ENCODE measurements around the gene DYNLT1.

The DYNLT1 gene

GRCh38 chr6:158631678-158632537, 12.6 kb downstream of the DYNLT1 start:
- TF ChIP-seq CTCF (IDR thresholded peaks at IDR 0.05; ENCODE audit: insufficient read depth, low read depth, low read length, missing control alignments): no peak
- no peak for DNase-seq (ENCODE audit: low read depth)
- H3K4me3 ChIP-seq (ENCODE audit: low read depth, low read length): no peak overlapping the region

- TF ChIP-seq CTCF (IDR thresholded peaks at IDR 0.05; ENCODE audit: insufficient read depth, low read depth, low read length, missing control alignments): no peak
- DNase-seq (ENCODE audit: low read depth): no peak
- H3K4me3 ChIP-seq (ENCODE audit: low read depth, low read length): no peak overlapping the region
Observed at GRCh38 chr6:158630938-158631616, 13.5 kb downstream of the DYNLT1 start.

- H3K4me3 ChIP-seq (ENCODE audit: low read depth, low read length): no peak overlapping the region
- no peak for DNase-seq (ENCODE audit: low read depth)
- no peak for TF ChIP-seq CTCF (IDR thresholded peaks at IDR 0.05; ENCODE audit: insufficient read depth, low read depth, low read length, missing control alignments)
Observed at GRCh38 chr6:158629367-158630221, 14.9 kb downstream of the DYNLT1 start.

GRCh38 chr6:158628542-158628941, 16.0 kb downstream of the DYNLT1 start:
- no peak for DNase-seq (ENCODE audit: low read depth)
- no peak for TF ChIP-seq CTCF (IDR thresholded peaks at IDR 0.05; ENCODE audit: insufficient read depth, low read depth, low read length, missing control alignments)
- no peak overlapping the region for H3K4me3 ChIP-seq (ENCODE audit: low read depth, low read length)

- no peak for DNase-seq (ENCODE audit: low read depth)
- no peak overlapping the region for H3K4me3 ChIP-seq (ENCODE audit: low read depth, low read length)
- no peak for TF ChIP-seq CTCF (IDR thresholded peaks at IDR 0.05; ENCODE audit: insufficient read depth, low read depth, low read length, missing control alignments)
Observed at GRCh38 chr6:158627940-158628211, 16.7 kb downstream of the DYNLT1 start.

GRCh38 chr6:158627168-158627939, 17.2 kb downstream of the DYNLT1 start:
- DNase-seq (ENCODE audit: low read depth): no peak
- TF ChIP-seq CTCF (IDR thresholded peaks at IDR 0.05; ENCODE audit: insufficient read depth, low read depth, low read length, missing control alignments): no peak
- H3K4me3 ChIP-seq (ENCODE audit: low read depth, low read length): no peak overlapping the region

Measured in GM12865 (cell line).